ENCODE results near the gene SMARCC1. TPM values are rescaled to one million over a fixed set of nuclear protein-coding genes. Genes with fewer than 3 reads are reported as not detected.

Gene SMARCC1
- total and polyA plus RNA-seq, 2 of the 4 experiments (the other 2 are of a cell fraction), result 18.6 to 39.6 TPM

- Histone ChIP-seq H4K20me1 (ENCODE audit: insufficient read depth, low read length) (no peaks in the 10 kb centered on the region; the same call in 1 of the 2 replicates), H3K18ac (ENCODE audit: low read depth, low read length) (peak overlapping the region; percentile 7), H2BK120ac (ENCODE audit: low read depth, low read length) (peak overlapping the region; percentile 29; the same call in 1 of the 2 replicates), H2BK15ac (ENCODE audit: low read depth, low read length) (no peak overlapping the region), H3K4ac (ENCODE audit: low read depth, low read length) (peak overlapping the region; percentile 90), H4K5ac (ENCODE audit: low read depth, low read length) (peak overlapping the region; percentile 70), H3K4me3 (ENCODE audit: insufficient read depth, low read depth, low read length) (peak overlapping the region; percentile 72), H4K8ac (ENCODE audit: low read depth in 2 of 2, low read length in 2 of 2) (peak overlapping the region; percentile 91 to 92), H3K14ac (replicated peaks; ENCODE audit: low read depth, low read length) (peak overlapping the region; percentile 82), H3K27ac (ENCODE audit: insufficient read depth, low read length) (peak overlapping the region; percentile 91), H2BK5ac (ENCODE audit: low read depth, low read length, poor library complexity, severe bottlenecking) (peak overlapping the region; percentile 69), H3K4me2 (ENCODE audit: low read depth, low read length) (peak overlapping the region; percentile 83), H4K91ac (ENCODE audit: insufficient read depth, low read depth, low read length) (peak overlapping the region; percentile 75), H3K27me3 (ENCODE audit: control insufficient read depth, insufficient read depth, low read length) (no peaks in the 10 kb centered on the region), H3K36me3 (ENCODE audit: control insufficient read depth, insufficient read depth, low read length) (peaks cover 2% of the 10 kb centered on the region; the same call in 1 of the 2 replicates), H3K9me3 (ENCODE audit: control insufficient read depth, insufficient read depth, low read length) (no peaks in the 10 kb centered on the region), H3K4me1 (ENCODE audit: control insufficient read depth, insufficient read depth, low read length) (no peaks in the 10 kb centered on the region; the same call in 1 of the 2 replicates), H3K23ac (ENCODE audit: low read depth, low read length) (peak overlapping the region; percentile 42), H2AK5ac (ENCODE audit: low read depth, low read length) (peak overlapping the region; percentile 41; the same call in 1 of the 2 replicates), H2AFZ (replicated peaks; ENCODE audit: low read length, poor library complexity) (peak overlapping the region; percentile 99), H2AK9ac (replicated peaks; ENCODE audit: low read depth, low read length, poor library complexity) (peak overlapping the region; percentile 91), H3K9ac (ENCODE audit: low read depth, low read length) (peak overlapping the region; percentile 95), H2BK20ac (ENCODE audit: low read depth, low read length) (no peak overlapping the region), H3K9me1 (ENCODE audit: insufficient read depth, low read length) (peaks cover 4% of the 10 kb centered on the region), H3K56ac (ENCODE audit: extremely low read depth, insufficient read depth, low read length) (peak overlapping the region; percentile 86), H3K79me1 (ENCODE audit: low read depth in 1 of 2, low read length in 2 of 2) (peaks cover 14 to 32% of the 10 kb centered on the region in 2 experiments)
- no TSS peak for BruUV-seq (replicated peaks)
- CTCF ChIA-PET, result no interaction called here
- DNase-seq, result no peak
- no peak for ATAC-seq (ENCODE audit: low read depth)
- 0% methylated on average over 5 of the region's 20 CpGs; no CpG with 5 or more reads in 1 of the 2 experiments for WGBS, 2 experiments (ENCODE audit: extremely low coverage in 2 of 2, insufficient read length in 1 of 2)
- POLR2A ChIA-PET (ENCODE audit: unreplicated experiment), result no interaction called here
- intact Hi-C loops (cut with micrococcal nuclease) (no loop called here), dilution Hi-C loops (cut with HindIII; ENCODE audit: low sequenced_read_pairs, unreplicated experiment) (no loop called here), in situ Hi-C loops (cut with MboI; ENCODE audit: low sequenced_read_pairs) (no loop called here)
- TF ChIP-seq RFX5 (IDR thresholded peaks at IDR 0.05; ENCODE audit: low read depth, low read length), result no peak
- no peak for TF ChIP-seq SMC3 (IDR thresholded peaks at IDR 0.05; ENCODE audit: low read depth, low read length)
- no peak for TF ChIP-seq CHD1 (IDR thresholded peaks at IDR 0.05; ENCODE audit: low read depth, low read length)
- no peak for TF ChIP-seq MAZ (IDR thresholded peaks at IDR 0.05; ENCODE audit: borderline replicate concordance, low read depth, low read length)
- no peak for TF ChIP-seq CTCF (conservative IDR thresholded peaks at IDR 0.05; ENCODE audit: low read depth, low read length)
- TF ChIP-seq MXI1 (IDR thresholded peaks at IDR 0.05; ENCODE audit: borderline replicate concordance, low read depth, low read length), result no peak
- TF ChIP-seq NFE2L2 (IDR thresholded peaks at IDR 0.05; ENCODE audit: low read depth, low read length), result no peak
- no peak for TF ChIP-seq RCOR1 (IDR thresholded peaks at IDR 0.05; ENCODE audit: insufficient replicate concordance, low read length)
- TF ChIP-seq MAFK (IDR thresholded peaks at IDR 0.05; ENCODE audit: low read depth, low read length), result no peak
- no peak for TF ChIP-seq BHLHE40 (IDR thresholded peaks at IDR 0.05; ENCODE audit: low read depth, low read length)
- no peak for TF ChIP-seq CEBPB (IDR thresholded peaks at IDR 0.05; ENCODE audit: low read depth, low read length)
- no peak for TF ChIP-seq ELK1 (IDR thresholded peaks at IDR 0.05; ENCODE audit: borderline replicate concordance, low read depth, low read length)
- TF ChIP-seq USF2 (IDR thresholded peaks at IDR 0.05; ENCODE audit: low read depth, low read length), result no peak
- no peak; the same call in 1 of the 2 replicates for TF ChIP-seq POLR2A (IDR thresholded peaks at IDR 0.05; ENCODE audit: low read depth, low read length)
- no peak for TF ChIP-seq FOS (IDR thresholded peaks at IDR 0.05; ENCODE audit: low read depth, low read length)
- TF ChIP-seq RAD21 (IDR thresholded peaks at IDR 0.05; ENCODE audit: low read length), result no peak
Measured at GRCh38 chr3:47803480-47804025, 21.9 kb upstream of the SMARCC1 start.
